GM21515 (cell line): ENCODE results near the gene PRKN.
"Not testable (repeated sequence)": the region's sequence is repeated elsewhere in the genome, so short reads cannot be mapped to it uniquely, and the experiment has no call there.

Source experiments
- ATAC-seq: cut with Tn5 transposase; IDR thresholded peaks from one replicate; pipeline ENCODE4 v1.9.1; 2021; ENCODE audit not compliant: unreplicated experiment

The PRKN gene

GRCh38 chr6:161536224-161536630 lies 1191.3 kb downstream of the PRKN start:
- ATAC-seq, result no peak

GRCh38 chr6:161534264-161534873 lies 1193.2 kb downstream of the PRKN start:
- ATAC-seq, result no peak

GRCh38 chr6:161533266-161533665 lies 1194.3 kb downstream of the PRKN start:
- no peak for ATAC-seq

DNA sequence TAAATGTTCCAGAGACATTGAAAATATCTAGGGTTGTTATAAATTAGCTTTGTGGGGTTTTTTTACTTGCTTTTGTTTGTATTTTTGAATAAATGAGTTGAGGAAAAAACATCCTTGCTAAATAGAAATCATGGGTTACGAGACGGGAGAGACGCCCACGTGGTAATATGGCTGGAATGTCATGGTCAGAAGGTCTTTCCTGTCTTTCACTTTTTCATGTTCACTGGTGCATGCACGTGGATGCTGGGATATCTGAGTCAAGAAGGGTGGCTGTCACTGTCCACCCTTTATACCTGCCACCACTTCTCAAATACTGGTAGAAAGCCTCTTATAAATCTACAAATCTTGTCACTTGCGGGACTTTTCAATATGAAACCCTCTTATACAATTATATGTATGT lies 1195.0 kb downstream of the PRKN start:
- no peak for ATAC-seq

DNA sequence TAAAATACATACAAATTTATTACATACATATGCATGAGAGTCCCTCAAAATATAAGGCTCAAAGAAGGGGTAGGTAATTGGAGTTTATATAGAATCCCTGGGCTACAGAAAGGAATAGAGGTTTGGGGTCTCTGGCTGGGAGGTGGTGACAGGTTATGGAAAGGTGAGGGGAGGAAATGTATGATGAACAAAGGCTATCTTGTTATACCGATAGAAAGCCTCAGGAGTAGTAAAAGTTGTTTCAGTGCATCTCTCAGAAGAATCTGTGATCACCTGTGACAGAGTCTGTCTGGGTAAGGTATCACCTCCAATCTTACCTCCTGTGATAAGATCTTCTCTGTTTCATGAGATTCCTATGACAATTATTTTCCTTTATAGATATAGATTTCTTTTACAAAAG lies 1200.8 kb downstream of the PRKN start:
- no peak for ATAC-seq

DNA sequence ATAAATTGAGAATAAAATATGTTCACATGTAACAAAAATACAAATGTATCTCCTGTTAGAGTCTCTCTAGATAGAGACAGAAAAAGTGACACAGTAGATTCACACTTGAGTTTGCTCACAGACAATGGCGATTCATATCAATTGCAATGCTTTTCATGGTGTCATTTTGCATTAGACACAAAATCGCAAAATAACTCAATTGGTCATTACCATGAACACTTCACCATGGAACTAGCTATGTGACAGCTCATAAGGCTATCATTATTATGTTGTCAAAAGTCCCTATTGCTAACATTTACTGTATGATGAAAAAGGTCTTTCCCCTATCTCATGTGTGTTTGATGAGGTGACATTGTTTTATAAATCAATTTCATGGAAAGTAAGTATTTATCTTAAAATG lies 1204.2 kb downstream of the PRKN start:
- ATAC-seq, result no peak

GRCh38 chr6:161522276-161522675 lies 1205.3 kb downstream of the PRKN start:
- ATAC-seq, result no peak

DNA sequence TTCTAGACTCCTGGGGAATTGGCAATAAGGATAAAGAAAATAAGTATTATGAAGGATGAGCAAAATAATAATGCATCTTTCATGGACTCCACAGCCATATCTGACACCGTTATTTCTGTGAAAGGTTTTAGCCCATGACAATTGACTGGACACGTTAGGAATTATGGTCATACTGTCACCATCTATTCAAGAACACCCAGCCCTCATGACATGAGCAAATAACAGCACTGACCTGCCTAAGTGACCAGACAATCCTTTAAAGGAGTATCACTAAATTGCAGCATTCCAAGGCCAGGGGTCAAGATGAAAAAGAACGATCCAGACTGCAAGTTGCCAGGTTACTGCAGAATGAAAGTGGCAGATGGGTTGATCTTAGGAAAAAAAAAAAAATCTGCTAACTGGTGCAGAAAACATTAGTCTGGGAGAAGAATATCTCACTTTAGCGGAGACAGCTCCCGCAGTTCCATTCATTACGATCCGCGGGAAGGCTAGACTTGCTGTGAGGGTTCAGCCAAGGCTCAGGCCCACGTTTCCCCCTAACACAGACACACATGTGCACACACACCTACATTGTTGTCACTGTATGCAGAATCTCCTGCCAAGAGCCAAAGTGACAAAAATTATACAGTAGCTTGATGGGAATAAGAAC lies 1216.0 kb downstream of the PRKN start:
- no peak for ATAC-seq

- ATAC-seq, result no peak
Observed at GRCh38 chr6:161508341-161508740, 1219.2 kb downstream of the PRKN start.

DNA sequence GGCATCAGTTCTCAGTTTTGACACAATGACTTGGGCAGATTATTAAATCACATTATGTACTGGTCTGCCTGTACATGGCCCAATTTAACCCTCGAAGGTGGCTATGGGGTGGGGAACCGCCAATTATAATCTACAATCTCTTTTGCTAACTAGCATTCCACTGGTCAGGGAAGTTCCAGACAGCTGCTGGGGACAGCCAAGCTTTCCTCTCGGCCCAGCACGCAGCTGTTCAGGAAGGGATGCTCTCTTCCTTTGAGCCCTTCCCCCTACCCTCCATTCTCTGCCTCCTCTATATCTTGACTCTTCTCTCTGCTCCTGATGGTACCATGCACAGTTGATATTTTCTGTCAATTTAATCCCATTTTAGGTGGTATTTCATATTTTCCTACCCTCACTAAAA lies 1220.2 kb downstream of the PRKN start:
- ATAC-seq, result no peak

DNA sequence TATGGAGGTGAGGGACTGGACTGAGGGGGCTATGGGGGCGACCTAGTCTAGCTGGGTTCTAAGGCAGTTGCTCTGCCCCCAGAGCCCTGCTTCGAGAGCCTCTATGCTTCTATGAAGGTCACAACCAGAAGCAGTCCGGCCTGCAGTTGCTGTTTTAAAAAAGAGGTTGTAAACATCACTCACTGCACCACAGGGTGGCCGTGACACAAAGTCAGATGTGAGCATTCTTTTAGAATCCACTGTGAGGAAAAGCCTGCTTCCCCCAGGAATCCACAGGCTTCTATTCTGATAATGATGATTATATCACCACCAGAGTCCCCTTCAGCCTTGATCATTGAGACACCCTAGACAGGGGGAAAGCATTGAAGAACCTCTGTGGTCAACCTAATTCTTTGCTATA lies 1224.0 kb downstream of the PRKN start:
- no peak for ATAC-seq

DNA sequence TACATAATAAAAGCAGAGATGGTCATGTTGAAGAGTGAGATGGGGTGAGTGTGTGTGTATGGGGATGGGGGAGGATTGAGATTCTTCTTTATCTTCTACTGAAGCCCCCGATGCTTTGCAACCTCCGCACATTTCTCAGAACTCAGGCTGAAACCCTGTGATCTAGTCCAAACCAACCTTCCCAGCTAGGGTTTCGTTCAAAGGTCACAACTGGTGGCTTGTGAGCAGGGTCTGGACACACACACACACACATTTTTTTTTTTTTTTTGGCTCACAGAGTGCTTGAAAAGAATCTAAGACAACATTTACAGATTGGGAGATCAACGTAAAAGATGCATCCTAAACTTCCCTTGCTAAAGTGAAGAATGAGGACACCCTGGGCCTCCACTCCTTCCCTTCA lies 1228.7 kb downstream of the PRKN start:
- ATAC-seq, result no peak

DNA sequence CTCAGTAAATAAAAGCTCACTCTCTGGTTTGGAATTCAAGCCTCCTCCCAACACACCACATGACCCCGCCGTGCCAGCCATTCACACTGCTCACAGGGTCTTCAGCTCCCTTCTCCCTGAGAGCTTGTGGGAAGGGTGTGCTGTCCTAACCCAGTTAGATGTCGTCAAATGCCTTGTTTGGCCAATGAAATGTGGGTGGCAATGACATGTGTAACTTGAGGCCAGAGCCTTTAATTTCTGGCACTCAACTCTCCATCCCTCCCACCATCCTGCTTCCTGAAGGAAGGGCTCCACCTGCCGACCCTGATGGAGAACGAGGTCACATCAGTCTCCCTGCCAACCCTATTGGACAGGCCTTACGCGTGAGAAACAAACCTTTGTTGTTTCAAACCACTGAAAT lies 1229.2 kb downstream of the PRKN start:
- ATAC-seq, result no peak

- no peak for ATAC-seq
Observed at GRCh38 chr6:161496941-161497340, 1230.6 kb downstream of the PRKN start.

GRCh38 chr6:161496271-161496670 lies 1231.3 kb downstream of the PRKN start:
- ATAC-seq, result not testable (repeated sequence)

DNA sequence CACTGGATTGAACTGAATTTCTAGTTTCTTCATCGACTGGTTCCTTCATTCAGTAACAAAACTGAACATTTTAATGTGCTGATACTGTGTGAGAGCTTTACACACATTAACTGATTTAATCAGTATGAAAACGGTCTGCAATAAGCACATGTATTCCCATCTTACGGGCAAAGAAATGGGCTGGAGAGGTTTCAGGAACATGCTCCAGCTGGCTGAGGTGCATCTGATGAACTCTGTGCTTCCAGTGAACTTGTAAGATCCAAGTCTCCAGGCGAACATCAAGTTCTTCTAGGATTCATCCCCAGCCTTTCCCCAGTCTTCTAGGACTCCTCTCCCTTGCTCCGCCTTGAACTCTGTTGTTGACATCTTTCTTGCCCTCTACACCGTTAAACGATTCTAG lies 1233.0 kb downstream of the PRKN start:
- no peak for ATAC-seq

DNA sequence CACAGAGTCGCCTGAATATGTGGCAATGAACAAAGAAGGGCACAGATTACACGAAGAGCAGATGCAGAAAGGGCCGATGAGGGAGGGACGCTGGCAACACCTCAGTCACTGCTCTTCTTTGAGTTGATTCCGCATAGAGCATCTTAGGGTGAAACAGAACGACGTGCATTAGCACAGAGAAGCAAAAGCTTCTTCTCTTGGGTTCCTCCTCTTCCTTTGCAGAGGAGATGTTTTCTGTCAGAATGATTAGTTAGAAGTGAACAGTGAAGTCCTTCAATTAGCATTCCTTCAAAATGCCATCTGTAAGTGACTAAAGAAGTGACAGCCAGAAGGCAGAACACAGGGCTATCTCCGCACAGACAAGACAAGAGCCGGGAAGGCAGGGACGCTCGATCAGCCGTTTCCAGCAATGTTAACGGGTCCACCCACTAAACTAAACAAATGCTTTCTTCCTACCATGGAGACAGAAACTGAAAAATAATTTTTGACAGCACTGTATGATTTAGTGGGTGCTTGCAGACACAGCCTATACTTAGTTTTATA lies 1233.9 kb downstream of the PRKN start:
- ATAC-seq, result no peak

DNA sequence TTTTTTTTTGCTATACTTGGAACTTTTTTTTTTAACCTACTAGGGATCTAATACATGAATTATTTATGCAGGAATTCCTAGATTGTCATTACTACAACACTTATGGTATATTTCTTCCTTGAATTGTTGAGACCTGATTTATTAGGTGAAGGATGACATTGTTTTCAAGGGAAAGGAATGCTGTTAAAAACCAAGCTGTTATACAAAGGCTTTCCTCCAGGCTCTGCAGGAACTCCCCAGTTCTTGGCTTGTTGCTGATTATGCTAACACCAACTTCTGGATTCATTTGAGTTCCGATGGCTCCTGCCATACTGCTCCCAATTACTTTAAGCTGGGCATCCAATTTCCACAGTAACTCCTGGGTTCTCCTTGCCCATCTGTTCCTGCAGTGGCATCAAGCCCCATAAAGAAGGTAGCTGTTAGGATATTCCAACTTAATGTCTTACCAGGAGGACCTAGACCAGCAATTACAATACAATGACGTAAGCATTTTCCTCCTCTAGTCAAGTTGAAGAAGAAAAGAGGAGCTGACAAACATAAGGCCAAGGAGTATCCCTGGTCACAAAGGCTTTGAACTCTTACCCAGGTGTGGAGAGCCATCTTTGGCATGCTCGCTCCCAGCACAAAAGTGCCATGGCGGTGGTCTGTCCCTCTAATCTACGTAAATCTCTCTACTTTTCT lies 1237.8 kb downstream of the PRKN start:
- ATAC-seq, result no peak

DNA sequence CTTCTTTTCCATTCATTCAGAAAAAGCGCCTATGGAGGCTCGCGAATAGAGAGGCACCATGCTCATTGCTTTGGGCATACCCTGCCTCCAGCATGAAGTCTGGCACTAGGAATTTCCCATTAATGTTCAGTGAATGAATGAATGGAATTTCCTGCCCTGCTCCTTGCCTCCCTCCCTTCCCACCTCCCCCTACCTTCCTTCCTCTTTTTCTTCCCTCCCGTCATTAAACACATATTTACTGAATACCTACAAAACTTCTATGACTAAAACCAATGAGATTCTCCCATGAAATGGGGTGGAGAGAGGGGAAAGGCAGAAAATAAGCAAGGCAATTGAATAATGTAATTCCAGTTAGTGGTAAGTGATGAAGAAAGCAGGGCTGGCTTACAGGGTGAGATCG lies 1239.9 kb downstream of the PRKN start:
- no peak for ATAC-seq

- ATAC-seq, result no peak
Observed at GRCh38 chr6:161487217-161487531, 1240.4 kb downstream of the PRKN start.

DNA sequence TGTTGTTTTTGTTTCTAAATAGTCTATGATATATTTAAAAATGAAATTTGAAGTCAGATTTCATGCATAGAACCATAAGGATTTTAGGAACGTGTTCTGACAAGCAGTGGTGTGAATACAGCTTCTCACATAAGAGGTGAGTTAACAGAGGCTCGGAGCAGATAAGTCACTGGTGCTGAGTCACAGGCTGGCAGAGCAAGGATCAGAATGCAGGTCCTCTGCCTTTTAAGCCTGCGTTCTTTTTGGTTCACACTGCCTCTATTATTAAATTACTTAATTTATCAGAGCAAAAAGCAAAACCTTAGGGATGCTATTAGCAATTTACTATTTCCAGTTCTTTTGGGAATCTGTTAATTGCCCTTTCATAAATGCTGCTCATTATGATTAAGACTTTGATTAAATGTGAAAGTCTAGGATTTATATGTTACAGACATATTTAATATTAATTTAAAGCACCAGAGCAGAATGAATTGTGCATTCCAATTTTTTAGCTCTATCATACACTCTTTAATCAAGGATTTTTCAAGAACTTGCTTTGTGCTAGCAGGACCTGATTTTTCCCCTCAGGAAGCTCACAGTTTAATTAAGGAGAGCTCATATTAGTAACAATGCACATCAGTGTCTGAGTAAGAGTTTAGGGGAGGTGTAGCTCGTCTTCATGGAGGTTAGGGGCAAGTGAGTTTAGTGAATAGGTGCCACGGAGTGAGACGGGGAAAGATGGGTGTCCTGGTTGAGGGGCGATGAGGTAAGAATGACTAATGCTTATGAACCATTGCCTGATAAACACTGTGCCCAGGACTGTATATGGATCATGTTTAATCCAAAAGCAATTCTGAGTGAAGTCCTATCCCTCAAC lies 1241.0 kb downstream of the PRKN start:
- no peak for ATAC-seq

GRCh38 chr6:161482517-161482858 lies 1245.1 kb downstream of the PRKN start:
- no peak for ATAC-seq
